ENCODE measurements around the gene SNX9. TPM values are rescaled to one million over a fixed set of nuclear protein-coding genes. Genes with fewer than 3 reads are reported as not detected.

The SNX9 gene
- total and polyA plus RNA-seq, 2 of the 8 experiments (the other 6 are each of a cell fraction or from before 2014, with no cell fraction given): 11.8 to 23.2 TPM

GRCh38 chr6:157961832-157962575, 139.0 kb downstream of the SNX9 start:
- FAIRE-seq: no peak
- Histone ChIP-seq H3K36me3 (ENCODE audit: control insufficient read depth in 2 of 4, insufficient read depth in 4 of 4, low read length in 3 of 4) (no peaks in the 10 kb centered on the region), H3K9me3 (ENCODE audit: insufficient read depth in 2 of 2, low read depth in 1 of 2, low read length in 1 of 2) (peaks cover 7 to 10% of the 10 kb centered on the region in 2 experiments; a peak in 2 of 4 replicates), H3K4me3 (ENCODE audit: extremely low read depth in 1 of 4, insufficient read depth in 2 of 4, low read depth in 3 of 4, low read length in 4 of 4) (no peak overlapping the region), H2AK5ac (ENCODE audit: low read depth, low read length) (no peak overlapping the region), H2BK120ac (replicated peaks; ENCODE audit: low read depth, low read length) (no peak overlapping the region), H3K23me2 (ENCODE audit: low read depth, low read length) (no peaks in the 10 kb centered on the region; the same call in 1 of the 2 replicates), H4K91ac (replicated peaks; ENCODE audit: insufficient read length, low read length) (no peak overlapping the region), H2BK5ac (ENCODE audit: low read depth, low read length) (no peak overlapping the region), H3K27ac (ENCODE audit: low read depth, low read length) (no peak overlapping the region), H3K79me1 (ENCODE audit: low read depth, low read length) (no peaks in the 10 kb centered on the region), H2BK12ac (ENCODE audit: low read depth, low read length) (no peak overlapping the region), H3K18ac (ENCODE audit: extremely low read depth, low read length) (no peak overlapping the region), H3K9ac (replicated peaks in 1 of 4; ENCODE audit: extremely low read depth in 1 of 4, low read depth in 3 of 4, low read length in 3 of 4) (no peak overlapping the region), H2BK15ac (ENCODE audit: low read length) (no peak overlapping the region), H3K14ac (ENCODE audit: insufficient read length) (no peak overlapping the region), H3K4ac (replicated peaks; ENCODE audit: insufficient read length, low read depth, low read length) (no peak overlapping the region), H3K27me3 (replicated peaks in 1 of 4; ENCODE audit: control insufficient read depth in 3 of 4, extremely low read depth in 1 of 4, insufficient read depth in 3 of 4, low read length in 3 of 4) (no peaks in the 10 kb centered on the region), H2BK20ac (ENCODE audit: low read length) (no peak overlapping the region), H2AFZ (ENCODE audit: low read length) (no peak overlapping the region), H3K56ac (replicated peaks; ENCODE audit: insufficient read length, low read depth, low read length) (no peak overlapping the region), H3K79me2 (ENCODE audit: control insufficient read depth in 1 of 2, insufficient read depth in 2 of 2, low read length in 2 of 2) (no peaks in the 10 kb centered on the region), H4K5ac (ENCODE audit: insufficient read length, low read depth, low read length) (no peak overlapping the region), H3K4me1 (replicated peaks in 1 of 4; ENCODE audit: control insufficient read depth in 3 of 4, insufficient read depth in 4 of 4, low read length in 3 of 4) (peaks cover 2 to 7% (median 4%) of the 10 kb centered on the region in 4 experiments; a peak in 4 of 7 replicates), H3K4me2 (ENCODE audit: insufficient read depth in 1 of 2, low read depth in 2 of 2, low read length in 2 of 2) (no peak overlapping the region), H4K20me1 (replicated peaks in 1 of 2; ENCODE audit: control insufficient read depth in 1 of 2, insufficient read depth in 2 of 2, low read length in 2 of 2) (no peaks in the 10 kb centered on the region), H3K23ac (ENCODE audit: insufficient read length) (no peak overlapping the region), H4K8ac (ENCODE audit: extremely low read depth, insufficient read depth, low read length) (no peak overlapping the region)
- CTCF ChIA-PET (ENCODE audit: partially characterized antibody): interaction anchor here (0.6 to 2.2 kb wide), 5 partner anchors 10 to 697 kb away, joined by 3 to 6 read pairs (median 3); no protein-coding TSS in a partner anchor
- 91% methylated on average over 13 of the region's 13 CpGs; no CpG with 5 or more reads in 1 of the 2 experiments for WGBS, 2 experiments (ENCODE audit: extremely low coverage in 1 of 2, insufficient coverage in 1 of 2, insufficient read length in 1 of 2, insufficient replicate concordance in 2 of 2, low coverage in 1 of 2, low lambda C conversion rate in 2 of 2, missing lambda C conversion rate in 1 of 2)
- POLR2A ChIA-PET (ENCODE audit: partially characterized antibody): interaction anchor here (1.0 kb wide), 1 partner anchor 14 kb away, joined by 4 read pairs; no protein-coding TSS in a partner anchor
- DNase-seq (ENCODE audit: low read depth in 1 of 2, low spot score in 2 of 2): no peak
- TF ChIP-seq SUZ12 (IDR thresholded peaks at IDR 0.05; ENCODE audit: low read length) (no peak), BCL11A (IDR thresholded peaks at IDR 0.05; ENCODE audit: low read depth in 2 of 2, low read length in 2 of 2) (no peak), GTF2F1 (IDR thresholded peaks at IDR 0.05; ENCODE audit: borderline replicate concordance, low read depth, low read length) (no peak), MAX (IDR thresholded peaks at IDR 0.05) (no peak), CREB1 (IDR thresholded peaks at IDR 0.05) (no peak), SIN3A (conservative IDR thresholded peaks at IDR 0.05 in 1 of 2, IDR thresholded peaks at IDR 0.05 in 1 of 2; ENCODE audit: low read depth in 1 of 2, low read length in 2 of 2) (no peak), ATF2 (IDR thresholded peaks at IDR 0.05; ENCODE audit: low read length) (no peak), KDM1A (IDR thresholded peaks at IDR 0.05; ENCODE audit: borderline replicate concordance, low read length) (no peak), ATF3 (IDR thresholded peaks at IDR 0.05; ENCODE audit: insufficient read depth, low read depth, low read length) (no peak), TCF12 (IDR thresholded peaks at IDR 0.05; ENCODE audit: low read depth, low read length) (no peak)

Measured in H1 (cell line).